ENCODE data around the gene VPS37B.

GRCh38 chr12:122842505-122843405 is 53.2 kb downstream of the VPS37B start:
- TF ChIP-seq CTCF (conservative IDR thresholded peaks at IDR 0.05), result no peak
- no peak for TF ChIP-seq ZFX (IDR thresholded peaks at IDR 0.05)
